GM23338 (cell line): ENCODE measurements around the gene IFNLR1.

Experiments
- CREB1 ChIP-seq: fragments of 250-450 bp; sonication (Bioruptor Pico); IDR thresholded peaks from 2 replicates; pipeline ENCODE4 v1.5.0; 2020; ENCODE audit warnings: low read depth, mild to moderate bottlenecking, moderate library complexity
- EZH2 ChIP-seq: fragments of 200-600 bp; sonication (generic); IDR thresholded peaks from one replicate; pipeline ENCODE4 v1.8.0; 2017; ENCODE audit warnings: antibody characterized with exemption, mild to moderate bottlenecking, low read depth; ENCODE audit not compliant: unreplicated experiment
- EZH2phosphoT487 ChIP-seq: fragments of 200-600 bp; sonication (generic); IDR thresholded peaks from one replicate; pipeline ENCODE4 v1.8.1; 2018; ENCODE audit warnings: antibody characterized with exemption; ENCODE audit not compliant: unreplicated experiment
- JUNB ChIP-seq: IDR thresholded peaks from one replicate; pipeline ENCODE4 v1.6.1; 2016; ENCODE audit warnings: antibody characterized with exemption; ENCODE audit not compliant: unreplicated experiment
- POLR2AphosphoS5 ChIP-seq: IDR thresholded peaks from 2 replicates; pipeline ENCODE4 v1.6.1; 2016; ENCODE audit warnings: antibody characterized with exemption, low read depth
- STAT1 ChIP-seq: IDR thresholded peaks from one replicate; pipeline ENCODE4 v1.6.1; 2016; ENCODE audit warnings: antibody characterized with exemption; ENCODE audit not compliant: unreplicated experiment
- ZNF331 ChIP-seq: fragments of 250-450 bp; sonication (Bioruptor Pico); IDR thresholded peaks from 2 replicates; pipeline ENCODE4 v1.5.0; 2020; ENCODE audit warnings: low read depth, mild to moderate bottlenecking, moderate library complexity
- TF ChIP-seq, protein P1 (sequence below), 2 experiments: fragments of 200-600 bp in 1 of 2; sonication (generic) in 1 of 2; conservative IDR thresholded peaks; 2 replicates each; pipeline versions ENCODE4 v1.5.1 to v1.6.1; 2016 to 2017; ENCODE audit warnings: antibody characterized with exemption in 2 of 2, low read depth in 2 of 2, mild to moderate bottlenecking in 2 of 2, moderate library complexity in 1 of 2
- TF ChIP-seq, protein P2 (sequence below): fragments of 250-450 bp; sonication (Bioruptor Pico); IDR thresholded peaks from 2 replicates; pipeline ENCODE4 v1.5.0; 2020; ENCODE audit warnings: mild to moderate bottlenecking, moderate library complexity
- TF ChIP-seq, protein P3 (sequence below): IDR thresholded peaks from one replicate; pipeline ENCODE4 v1.6.1; 2018; ENCODE audit warnings: antibody characterized with exemption; ENCODE audit not compliant: unreplicated experiment

DNA sequence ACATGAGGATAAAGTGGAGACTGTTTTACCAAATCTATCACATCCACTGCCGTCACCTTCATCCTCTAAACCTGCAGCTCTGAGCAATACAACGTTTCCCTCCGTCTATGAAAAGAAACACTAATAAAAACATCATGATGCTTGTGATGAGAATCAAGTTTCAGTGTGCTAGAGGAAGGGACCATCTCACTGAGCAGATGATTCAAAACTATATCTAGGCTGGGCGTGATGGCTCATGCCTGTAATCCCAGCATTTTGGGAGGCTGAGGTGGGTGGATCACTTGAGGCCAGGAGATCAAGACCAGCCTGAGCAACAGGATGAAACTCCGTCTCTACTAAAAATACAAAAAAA lies 60.4 kb downstream of the IFNLR1 start:
- no peak for TF ChIP-seq EZH2
- TF ChIP-seq, protein P1, sequence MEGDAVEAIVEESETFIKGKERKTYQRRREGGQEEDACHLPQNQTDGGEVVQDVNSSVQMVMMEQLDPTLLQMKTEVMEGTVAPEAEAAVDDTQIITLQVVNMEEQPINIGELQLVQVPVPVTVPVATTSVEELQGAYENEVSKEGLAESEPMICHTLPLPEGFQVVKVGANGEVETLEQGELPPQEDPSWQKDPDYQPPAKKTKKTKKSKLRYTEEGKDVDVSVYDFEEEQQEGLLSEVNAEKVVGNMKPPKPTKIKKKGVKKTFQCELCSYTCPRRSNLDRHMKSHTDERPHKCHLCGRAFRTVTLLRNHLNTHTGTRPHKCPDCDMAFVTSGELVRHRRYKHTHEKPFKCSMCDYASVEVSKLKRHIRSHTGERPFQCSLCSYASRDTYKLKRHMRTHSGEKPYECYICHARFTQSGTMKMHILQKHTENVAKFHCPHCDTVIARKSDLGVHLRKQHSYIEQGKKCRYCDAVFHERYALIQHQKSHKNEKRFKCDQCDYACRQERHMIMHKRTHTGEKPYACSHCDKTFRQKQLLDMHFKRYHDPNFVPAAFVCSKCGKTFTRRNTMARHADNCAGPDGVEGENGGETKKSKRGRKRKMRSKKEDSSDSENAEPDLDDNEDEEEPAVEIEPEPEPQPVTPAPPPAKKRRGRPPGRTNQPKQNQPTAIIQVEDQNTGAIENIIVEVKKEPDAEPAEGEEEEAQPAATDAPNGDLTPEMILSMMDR (conservative IDR thresholded peaks at IDR 0.05; ENCODE audit: low read depth in 2 of 2): no peak
- TF ChIP-seq POLR2AphosphoS5: no peak
- TF ChIP-seq, protein P2, sequence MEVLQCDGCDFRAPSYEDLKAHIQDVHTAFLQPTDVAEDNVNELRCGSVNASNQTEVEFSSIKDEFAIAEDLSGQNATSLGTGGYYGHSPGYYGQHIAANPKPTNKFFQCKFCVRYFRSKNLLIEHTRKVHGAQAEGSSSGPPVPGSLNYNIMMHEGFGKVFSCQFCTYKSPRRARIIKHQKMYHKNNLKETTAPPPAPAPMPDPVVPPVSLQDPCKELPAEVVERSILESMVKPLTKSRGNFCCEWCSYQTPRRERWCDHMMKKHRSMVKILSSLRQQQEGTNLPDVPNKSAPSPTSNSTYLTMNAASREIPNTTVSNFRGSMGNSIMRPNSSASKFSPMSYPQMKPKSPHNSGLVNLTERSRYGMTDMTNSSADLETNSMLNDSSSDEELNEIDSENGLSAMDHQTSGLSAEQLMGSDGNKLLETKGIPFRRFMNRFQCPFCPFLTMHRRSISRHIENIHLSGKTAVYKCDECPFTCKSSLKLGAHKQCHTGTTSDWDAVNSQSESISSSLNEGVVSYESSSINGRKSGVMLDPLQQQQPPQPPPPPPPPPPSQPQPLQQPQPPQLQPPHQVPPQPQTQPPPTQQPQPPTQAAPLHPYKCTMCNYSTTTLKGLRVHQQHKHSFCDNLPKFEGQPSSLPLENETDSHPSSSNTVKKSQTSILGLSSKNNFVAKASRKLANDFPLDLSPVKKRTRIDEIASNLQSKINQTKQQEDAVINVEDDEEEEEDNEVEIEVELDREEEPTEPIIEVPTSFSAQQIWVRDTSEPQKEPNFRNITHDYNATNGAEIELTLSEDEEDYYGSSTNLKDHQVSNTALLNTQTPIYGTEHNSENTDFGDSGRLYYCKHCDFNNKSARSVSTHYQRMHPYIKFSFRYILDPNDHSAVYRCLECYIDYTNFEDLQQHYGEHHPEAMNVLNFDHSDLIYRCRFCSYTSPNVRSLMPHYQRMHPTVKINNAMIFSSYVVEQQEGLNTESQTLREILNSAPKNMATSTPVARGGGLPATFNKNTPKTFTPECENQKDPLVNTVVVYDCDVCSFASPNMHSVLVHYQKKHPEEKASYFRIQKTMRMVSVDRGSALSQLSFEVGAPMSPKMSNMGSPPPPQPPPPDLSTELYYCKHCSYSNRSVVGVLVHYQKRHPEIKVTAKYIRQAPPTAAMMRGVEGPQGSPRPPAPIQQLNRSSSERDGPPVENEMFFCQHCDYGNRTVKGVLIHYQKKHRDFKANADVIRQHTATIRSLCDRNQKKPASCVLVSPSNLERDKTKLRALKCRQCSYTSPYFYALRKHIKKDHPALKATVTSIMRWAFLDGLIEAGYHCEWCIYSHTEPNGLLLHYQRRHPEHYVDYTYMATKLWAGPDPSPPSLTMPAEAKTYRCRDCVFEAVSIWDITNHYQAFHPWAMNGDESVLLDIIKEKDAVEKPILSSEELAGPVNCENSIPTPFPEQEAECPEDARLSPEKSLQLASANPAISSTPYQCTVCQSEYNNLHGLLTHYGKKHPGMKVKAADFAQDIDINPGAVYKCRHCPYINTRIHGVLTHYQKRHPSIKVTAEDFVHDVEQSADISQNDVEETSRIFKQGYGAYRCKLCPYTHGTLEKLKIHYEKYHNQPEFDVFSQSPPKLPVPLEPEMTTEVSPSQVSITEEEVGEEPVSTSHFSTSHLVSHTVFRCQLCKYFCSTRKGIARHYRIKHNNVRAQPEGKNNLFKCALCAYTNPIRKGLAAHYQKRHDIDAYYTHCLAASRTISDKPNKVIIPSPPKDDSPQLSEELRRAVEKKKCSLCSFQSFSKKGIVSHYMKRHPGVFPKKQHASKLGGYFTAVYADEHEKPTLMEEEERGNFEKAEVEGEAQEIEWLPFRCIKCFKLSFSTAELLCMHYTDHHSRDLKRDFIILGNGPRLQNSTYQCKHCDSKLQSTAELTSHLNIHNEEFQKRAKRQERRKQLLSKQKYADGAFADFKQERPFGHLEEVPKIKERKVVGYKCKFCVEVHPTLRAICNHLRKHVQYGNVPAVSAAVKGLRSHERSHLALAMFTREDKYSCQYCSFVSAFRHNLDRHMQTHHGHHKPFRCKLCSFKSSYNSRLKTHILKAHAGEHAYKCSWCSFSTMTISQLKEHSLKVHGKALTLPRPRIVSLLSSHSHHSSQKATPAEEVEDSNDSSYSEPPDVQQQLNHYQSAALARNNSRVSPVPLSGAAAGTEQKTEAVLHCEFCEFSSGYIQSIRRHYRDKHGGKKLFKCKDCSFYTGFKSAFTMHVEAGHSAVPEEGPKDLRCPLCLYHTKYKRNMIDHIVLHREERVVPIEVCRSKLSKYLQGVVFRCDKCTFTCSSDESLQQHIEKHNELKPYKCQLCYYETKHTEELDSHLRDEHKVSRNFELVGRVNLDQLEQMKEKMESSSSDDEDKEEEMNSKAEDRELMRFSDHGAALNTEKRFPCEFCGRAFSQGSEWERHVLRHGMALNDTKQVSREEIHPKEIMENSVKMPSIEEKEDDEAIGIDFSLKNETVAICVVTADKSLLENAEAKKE: no peak
- TF ChIP-seq EZH2phosphoT487: no peak
- no peak for TF ChIP-seq CREB1 (CRISPR knock-in tag)
- TF ChIP-seq, protein P3, sequence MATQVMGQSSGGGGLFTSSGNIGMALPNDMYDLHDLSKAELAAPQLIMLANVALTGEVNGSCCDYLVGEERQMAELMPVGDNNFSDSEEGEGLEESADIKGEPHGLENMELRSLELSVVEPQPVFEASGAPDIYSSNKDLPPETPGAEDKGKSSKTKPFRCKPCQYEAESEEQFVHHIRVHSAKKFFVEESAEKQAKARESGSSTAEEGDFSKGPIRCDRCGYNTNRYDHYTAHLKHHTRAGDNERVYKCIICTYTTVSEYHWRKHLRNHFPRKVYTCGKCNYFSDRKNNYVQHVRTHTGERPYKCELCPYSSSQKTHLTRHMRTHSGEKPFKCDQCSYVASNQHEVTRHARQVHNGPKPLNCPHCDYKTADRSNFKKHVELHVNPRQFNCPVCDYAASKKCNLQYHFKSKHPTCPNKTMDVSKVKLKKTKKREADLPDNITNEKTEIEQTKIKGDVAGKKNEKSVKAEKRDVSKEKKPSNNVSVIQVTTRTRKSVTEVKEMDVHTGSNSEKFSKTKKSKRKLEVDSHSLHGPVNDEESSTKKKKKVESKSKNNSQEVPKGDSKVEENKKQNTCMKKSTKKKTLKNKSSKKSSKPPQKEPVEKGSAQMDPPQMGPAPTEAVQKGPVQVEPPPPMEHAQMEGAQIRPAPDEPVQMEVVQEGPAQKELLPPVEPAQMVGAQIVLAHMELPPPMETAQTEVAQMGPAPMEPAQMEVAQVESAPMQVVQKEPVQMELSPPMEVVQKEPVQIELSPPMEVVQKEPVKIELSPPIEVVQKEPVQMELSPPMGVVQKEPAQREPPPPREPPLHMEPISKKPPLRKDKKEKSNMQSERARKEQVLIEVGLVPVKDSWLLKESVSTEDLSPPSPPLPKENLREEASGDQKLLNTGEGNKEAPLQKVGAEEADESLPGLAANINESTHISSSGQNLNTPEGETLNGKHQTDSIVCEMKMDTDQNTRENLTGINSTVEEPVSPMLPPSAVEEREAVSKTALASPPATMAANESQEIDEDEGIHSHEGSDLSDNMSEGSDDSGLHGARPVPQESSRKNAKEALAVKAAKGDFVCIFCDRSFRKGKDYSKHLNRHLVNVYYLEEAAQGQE: no peak
- TF ChIP-seq JUNB: no peak
- TF ChIP-seq STAT1: no peak
- TF ChIP-seq ZNF331: no peak
